Endometrium (tissue), 2 donors: ENCODE measurements around the gene C14orf180.
"Not testable (repeated sequence)": the region's sequence is repeated elsewhere in the genome, so short reads cannot be mapped to it uniquely, and the experiment has no call there.

Experiments used
- FAIRE-seq: peaks from 2 replicates; lab custom pipeline; 2012; peaks lifted over from hg19 to GRCh38; lab: Jason Lieb, UNC
- donor health status: control.
- donor health status: control.

Gene C14orf180

GRCh38 chr14:104611881-104612280 is 32.3 kb downstream of the C14orf180 start:
- no peak for FAIRE-seq

DNA sequence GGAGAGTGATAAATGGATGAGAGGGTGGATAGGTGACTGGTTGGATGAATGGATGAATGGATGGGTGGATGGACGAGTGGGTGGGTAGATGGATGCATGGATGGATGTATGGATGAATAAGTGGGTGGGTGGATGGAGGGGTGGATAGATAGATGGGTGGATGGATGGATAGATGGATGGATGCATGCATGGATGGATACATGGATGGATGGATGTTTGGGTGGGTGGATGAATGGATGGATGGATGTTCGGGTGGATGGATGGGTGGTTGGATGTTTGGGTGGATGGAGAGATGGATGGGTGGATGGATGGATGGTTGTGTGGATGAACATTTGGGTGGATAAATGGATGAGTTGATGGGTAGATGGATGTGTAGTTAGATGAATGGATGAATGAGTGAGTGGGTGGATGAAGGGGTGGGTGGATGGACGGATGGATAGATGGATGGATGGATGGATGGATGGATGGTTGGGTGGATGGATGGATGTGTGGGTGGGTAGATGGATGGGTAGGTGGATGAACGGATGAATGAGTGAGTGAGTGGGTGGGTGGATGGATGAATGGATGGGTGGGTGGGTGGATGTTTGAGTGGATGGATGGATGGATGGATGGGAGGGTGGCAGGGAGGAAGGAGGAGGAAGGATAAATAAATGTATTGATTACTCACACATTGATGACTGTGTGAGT is 34.7 kb downstream of the C14orf180 start:
- FAIRE-seq, result no peak

- no peak for FAIRE-seq
Measured at GRCh38 chr14:104624939-104625338, 45.4 kb downstream of the C14orf180 start.

- FAIRE-seq, result no peak
Measured at GRCh38 chr14:104632781-104633180, 53.2 kb downstream of the C14orf180 start.

GRCh38 chr14:104633276-104634137 is 53.9 kb downstream of the C14orf180 start:
- FAIRE-seq, result no peak

- FAIRE-seq, result no peak
Measured at GRCh38 chr14:104634138-104634760, 54.7 kb downstream of the C14orf180 start.

DNA sequence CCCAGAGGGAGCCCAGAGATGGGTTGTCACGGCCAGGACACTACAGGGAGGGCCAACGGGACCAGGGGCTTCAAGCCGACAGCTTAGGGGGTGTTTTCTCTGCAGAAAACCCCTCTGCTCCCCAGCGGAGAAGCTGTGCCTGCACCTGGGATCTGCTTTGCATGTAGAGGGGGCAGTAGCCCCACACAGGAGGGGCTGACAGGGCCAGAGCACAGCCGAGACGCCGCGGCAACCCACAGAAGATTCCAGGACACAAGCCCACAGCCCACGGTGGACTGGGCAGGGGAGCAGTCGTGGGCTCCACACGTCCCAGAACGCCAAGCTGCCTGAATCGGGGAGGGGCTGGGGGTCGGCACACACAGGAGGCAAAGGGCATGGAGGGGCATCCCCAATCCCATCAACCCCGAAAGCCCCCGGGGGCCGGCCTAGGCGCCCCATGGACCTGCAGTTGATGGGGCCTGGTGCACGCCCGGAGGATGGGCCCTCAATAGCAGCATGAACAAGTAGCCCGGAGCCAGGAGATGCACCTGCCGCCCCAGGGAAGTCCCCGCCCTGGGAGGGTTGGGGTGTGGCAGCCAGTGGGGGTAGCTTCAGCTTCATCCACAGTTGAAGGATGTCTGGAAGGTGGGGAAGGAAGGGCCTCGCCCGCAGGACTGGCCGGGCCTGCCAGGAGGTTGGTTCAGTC is 55.5 kb downstream of the C14orf180 start:
- FAIRE-seq, result no peak

DNA sequence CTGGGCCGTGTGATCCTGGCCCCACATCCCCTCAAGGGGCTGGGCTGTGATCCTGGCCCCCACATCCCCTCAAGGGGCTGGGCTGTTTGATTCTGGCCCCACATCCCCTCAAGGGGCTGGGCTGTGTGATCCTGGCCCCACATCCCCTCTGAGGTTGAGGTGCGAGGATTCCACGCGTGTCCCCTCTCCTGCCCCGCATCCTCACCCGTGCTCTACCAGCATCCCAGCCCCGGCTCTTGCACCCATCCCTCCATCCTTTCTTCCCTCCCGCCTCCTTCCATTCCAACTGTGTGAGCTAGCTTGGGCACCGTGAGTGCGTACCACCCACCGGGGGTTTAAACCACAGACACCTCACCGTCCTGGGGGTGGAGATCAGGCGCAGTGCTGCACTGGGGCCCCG is 56.2 kb downstream of the C14orf180 start:
- FAIRE-seq, result no peak

DNA sequence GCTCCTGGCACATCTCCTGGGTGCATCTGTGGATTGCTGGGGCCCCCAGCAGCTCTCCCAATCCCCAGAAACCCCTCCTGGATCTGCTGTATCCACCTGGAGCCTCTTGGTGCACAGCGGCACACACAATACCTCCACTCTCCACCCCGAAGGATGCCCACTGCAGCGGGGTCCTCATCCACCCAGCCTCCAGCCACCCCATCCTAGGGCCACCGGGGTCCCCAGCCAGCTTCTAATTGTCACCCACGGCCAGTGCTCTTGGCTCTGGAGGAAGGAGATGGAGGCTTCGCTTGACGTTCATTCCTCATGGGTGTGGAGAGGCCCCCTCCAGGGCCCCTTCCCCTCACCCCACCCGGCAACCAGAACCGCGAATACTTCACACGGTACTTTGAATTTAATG is 56.6 kb downstream of the C14orf180 start:
- FAIRE-seq, result no peak

DNA sequence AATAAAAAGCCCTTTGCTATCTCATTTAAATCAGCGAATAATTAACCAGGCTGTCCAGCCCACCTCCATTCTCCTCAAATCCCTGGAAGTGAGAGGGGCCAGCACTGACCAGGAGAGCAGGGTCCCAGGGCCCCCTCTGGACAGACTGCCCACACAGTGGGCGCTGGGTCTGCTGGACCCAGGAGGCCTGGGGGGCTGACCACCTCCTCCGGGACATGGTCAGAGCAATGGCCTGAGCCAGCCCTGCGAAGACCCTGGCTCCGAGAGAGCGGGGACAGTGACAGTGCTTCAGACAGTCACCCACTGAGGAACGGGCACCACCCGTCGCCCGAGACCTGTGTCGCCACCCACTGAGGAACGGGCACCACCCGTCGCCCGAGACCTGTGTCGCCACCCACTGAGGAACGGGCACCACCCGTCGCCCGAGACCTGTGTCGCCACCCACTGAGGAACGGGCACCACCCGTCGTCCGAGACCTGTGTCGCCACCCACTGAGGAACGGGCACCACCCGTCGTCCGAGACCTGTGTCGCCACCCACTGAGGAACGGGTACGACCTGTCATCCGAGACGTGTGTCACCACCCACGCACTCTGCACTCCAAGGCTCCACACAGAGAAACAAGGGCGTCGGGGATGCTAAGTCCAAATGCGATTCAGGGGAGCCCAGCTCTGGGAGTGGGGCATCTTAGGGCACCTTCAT is 57.4 kb downstream of the C14orf180 start:
- not testable (repeated sequence) for FAIRE-seq

GRCh38 chr14:104637546-104638003 is 58.0 kb downstream of the C14orf180 start:
- FAIRE-seq, result no peak

DNA sequence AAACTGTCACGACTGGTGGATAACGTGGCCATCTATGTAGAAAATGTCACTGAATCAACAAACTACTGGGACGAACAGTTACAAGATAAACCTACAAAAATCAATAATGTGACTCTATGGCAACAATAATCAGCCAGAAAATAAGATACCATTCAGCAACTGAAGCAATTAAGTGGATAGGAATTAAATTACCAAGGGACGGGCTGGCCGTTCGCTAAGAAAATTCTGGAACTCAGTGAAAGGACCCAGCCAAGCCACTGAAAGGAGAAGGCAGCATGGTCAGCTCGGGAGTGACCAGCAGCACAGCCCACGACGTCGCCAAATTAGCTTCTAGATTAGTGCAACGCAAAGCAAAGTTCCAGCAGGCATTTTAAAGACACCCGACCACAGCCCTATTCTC is 58.6 kb downstream of the C14orf180 start:
- no peak for FAIRE-seq

DNA sequence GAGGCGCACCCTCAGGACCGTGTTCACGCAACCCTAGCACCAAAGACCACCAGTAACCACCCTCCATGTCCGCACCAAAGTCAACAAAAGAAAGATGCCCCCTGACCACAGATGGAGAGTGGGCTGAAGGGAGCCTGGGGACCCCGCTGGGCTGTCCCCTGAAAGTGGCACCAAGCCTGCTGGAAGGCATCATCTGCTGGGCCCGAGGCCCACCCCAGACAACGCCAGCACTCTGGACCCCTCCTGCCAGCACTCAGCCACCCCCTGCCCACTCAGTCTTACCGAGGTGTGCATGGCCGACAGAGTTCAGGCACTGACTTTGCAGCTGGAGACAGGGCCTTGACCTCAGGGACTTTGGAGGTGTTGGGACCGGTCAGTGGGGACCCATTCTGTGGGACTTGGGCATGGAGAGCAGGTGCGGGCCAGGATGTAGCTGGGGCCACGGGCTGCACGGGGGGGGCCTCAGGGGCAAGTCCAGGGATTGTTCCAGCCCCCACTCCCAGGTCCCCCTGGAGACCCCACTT is 59.4 kb downstream of the C14orf180 start:
- no peak for FAIRE-seq

- no peak for FAIRE-seq
Measured at GRCh38 chr14:104639471-104639870, 59.9 kb downstream of the C14orf180 start.
